Left forelimb (tissue), 1 donor: ENCODE measurements around the gene COMMD2.
A peak's percentile ranks its signal among the peaks of the same experiment; 100 is the strongest.

Experiments used
- DNase-seq: peaks from one replicate; pipeline ENCODE4 v3.0.0-alpha.2; 2018; ENCODE audit warnings: low spot score

COMMD2 gene

DNA sequence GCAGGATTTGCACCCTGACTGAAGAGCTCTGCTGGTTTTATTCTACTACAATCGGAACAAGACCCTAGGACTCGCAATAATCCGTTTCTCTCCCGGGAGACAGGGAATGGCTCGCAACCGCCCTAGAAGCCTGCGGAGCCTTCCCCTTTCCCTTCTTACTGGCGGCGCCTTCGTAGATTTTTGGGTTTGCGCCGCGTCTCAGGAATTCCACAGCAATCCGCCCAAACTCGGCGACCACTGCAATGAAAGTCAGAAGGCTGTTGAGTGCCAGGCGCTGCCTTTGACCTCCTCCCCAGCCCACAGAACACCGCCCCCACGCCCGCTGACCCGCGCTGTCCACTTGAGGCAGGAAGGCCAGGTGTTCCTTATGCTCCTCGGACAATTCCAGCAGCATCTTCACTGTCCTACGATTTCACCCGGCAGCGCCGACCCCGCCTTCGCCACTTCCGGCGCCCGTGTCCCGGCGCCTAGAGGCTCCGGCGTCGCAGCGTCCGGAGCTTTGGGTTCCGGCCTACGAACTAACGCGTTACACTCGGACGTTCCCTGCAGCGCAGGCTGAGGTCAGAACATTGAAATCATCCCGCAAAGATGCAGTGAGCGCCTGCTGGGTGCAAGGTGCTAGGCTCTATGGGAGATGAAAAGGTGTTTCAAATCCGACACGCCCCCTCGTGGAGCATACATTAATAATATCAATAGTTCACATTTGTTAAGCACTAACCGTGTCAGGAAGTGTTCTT is at the start of gene COMMD2:
COMMD2 (minus strand) TSS at position 439 of the 737 bp plus-strand sequence; CDS start at position 394, 45 bp downstream.
- peak; percentile 88 for DNase-seq

DNA sequence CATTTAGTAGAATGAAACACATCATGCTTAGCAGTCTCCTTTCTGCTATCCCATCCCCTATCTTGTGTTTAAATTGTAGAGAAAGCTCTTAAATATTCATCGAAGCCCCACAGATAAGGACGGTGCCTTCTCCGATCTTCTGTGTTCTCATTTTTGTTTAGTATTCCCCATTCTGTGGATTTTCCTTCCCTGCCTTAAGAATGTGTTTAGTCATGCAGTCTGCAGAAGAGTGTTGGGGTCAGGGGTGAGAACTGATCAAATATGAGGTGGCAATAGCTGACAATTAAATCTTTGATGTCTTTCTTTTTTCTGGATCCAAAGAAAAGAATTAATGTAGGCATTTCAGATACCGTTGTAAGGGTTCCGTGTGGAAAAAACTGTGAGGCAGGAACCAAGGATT is 49.4 kb upstream of the COMMD2 start:
- no peak for DNase-seq

DNA sequence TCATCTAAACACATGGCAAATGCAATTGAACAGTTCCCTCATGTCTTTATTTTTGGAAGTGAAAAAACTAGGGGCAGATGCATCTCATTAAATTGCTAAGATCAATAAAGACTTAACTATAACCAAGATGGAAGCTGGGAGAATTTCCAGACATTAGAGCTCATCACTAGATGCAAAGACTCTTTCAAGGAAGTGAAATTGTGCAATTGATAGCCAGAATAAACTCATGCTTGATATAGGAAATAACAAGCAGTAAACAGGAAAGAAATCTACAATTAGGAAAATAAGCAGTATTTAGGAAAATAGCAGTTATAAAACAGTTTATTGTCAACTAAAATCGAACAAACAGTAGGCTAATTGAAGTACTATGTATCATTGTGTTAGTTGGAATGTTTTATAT is 48.9 kb upstream of the COMMD2 start:
- no peak for DNase-seq

DNA sequence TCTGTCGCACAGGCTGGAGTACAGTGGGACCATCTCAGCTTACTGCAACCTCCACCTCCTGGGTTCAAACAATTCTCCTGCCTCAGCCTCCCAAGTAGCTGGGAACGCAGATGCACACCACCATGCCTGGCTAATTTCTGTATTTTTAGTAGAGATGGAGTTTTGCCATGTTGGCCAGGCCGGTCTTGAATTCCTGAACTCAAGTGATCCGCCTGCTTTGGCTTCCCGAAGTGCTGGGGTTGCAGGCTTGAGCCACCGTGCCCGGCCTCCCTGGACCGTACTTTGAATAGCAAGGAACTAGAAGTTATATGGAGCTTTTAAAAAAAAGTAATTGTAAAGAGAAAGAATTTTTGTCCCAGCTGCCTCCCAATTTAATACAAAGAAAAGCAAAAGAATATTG is 48.4 kb upstream of the COMMD2 start:
- no peak for DNase-seq

DNA sequence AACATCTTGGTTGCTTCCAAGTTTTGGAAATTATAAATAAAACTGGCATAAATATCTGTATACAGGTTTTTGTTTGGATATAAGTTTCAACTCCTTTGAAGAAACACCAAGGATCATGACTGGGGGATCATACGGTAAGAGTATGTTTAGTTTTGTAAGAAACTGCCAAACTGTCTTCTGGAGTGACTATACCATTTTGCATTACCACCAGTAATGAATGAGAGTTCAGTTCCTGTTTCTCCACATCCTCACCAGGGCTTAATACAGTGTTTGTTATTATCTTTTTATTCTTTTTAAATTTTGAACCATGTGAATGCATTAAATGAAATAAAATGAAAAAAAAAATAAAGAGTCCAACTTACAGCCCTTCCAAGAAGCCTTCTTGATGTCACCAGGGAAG is 43.7 kb upstream of the COMMD2 start:
- no peak for DNase-seq

DNA sequence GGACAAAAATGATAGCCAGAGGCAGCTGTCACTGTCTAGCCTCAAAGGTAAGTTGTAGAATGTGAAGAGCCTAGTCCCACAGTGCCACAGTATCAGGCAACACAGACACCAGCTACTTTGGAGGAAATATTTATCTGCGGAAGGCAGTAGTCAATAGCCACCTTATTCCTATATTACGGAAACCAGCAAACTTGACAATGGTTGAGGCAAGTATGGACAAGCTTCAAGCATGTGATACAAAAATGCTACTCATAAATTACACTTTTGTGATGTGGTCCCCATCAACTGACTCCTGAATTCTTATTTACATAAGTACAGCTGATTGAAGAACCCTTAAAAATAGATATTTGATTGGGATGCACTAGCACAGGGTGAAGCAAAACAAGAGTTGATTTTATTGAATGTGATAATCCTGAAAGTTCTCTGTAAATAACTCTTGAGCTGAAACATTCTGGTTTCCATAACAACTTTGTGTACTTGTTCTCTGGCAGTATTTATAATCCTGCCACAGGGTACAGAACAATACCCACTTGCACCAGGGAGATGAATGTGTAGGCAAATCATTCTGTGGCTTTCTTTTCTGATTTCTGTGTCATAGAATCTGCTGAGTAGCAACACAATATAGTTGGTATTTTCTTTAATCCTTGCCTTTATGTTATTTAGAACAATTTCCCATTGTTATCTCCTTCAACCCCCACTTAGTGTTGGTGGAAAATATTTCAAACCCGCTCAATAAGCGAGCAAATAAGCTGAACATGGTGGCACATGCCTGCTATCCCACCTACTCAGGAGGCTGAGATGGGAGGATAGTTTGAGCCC is 40.4 kb upstream of the COMMD2 start, which contains the start of gene ANKUB1:
ANKUB1 (minus strand) TSS at position 103 of the 819 bp plus-strand sequence. CDS start 188 bp downstream, outside the sequence.
- DNase-seq: no peak

DNA sequence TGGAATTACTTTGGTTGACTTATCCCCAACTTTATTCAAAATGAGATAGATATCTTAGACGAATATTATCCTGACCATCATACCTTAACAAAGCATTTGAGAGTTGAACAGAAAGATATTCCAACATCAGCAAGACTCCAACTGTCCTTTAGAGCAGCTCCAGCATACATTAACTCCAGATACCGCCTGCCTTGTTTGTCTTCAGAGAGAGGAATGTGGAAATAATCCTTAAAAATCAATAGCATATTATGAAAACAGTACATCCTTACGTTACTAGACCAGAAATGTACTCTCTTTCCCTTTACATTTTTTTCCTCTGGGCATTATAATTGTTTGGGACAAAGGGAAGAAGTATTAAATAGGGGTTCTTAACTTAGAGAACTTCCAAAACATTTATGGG is 38.4 kb upstream of the COMMD2 start:
- DNase-seq: no peak

DNA sequence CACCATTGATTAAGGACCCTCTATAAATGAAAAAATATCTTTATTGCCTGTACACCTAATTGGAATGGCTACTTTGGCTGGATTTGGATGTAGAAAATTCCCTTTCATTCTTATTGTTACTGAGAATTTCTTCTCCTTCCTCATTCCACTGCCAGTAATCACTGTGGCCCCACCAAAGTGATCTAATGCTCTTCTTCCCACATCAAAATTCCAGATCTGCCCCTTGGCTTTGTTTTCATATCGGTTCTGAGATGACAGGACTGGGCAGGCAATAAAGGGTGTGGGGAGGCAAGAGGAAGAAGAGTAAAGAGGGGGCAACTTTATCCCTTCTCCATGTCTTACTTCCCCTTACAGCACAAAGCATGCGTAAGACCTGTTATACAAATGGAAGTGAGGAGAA is 38.0 kb upstream of the COMMD2 start:
- DNase-seq: no peak

DNA sequence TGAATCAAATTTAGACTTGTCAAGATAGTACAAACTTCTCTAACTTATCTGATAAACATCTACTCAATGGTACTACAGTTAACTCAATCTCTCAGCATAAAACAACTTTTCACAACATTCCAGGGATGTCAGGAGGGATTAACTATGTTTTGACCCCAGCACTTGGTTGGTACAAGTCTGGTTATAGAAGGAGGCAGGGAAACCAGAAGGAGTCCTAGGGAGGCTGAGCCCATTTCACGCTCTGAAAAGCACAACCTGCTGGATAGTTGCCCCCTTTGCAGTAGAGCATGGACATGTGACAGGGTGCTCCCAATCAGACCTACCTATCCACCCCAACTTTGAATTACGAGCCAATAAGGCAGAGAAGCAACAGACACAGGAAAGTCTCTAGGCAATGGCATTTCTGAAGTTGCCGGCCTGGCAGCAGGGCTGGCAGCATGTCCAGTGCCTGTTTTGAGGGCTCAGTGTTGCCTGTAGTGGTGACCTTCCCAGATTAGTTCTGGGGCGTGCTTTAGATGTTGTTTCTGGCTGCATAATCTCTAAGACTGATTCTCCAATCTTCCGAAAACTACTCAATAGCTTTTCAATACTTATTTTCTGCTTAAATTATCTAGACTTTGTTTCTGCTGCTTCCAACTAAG is 31.9 kb upstream of the COMMD2 start:
- DNase-seq: no peak

DNA sequence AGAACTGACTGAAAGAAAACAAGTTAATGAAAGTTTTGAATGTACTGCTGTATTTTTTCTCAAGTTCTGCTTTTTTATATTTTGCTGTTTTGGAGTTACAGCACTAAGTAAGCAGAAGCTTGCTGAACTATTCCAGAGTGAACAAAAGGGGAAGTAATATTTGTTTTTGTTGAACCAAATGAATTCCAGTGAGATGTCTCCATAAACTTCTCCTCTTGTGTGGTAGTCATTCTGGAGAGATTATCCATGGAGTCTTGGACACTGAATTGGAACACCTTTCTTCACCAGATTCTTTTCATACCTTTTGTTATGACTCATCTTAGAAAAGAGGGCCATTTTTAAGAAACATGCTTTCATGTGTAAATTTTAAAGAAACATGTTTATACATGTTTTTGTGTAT is 31.3 kb upstream of the COMMD2 start:
- DNase-seq: no peak

DNA sequence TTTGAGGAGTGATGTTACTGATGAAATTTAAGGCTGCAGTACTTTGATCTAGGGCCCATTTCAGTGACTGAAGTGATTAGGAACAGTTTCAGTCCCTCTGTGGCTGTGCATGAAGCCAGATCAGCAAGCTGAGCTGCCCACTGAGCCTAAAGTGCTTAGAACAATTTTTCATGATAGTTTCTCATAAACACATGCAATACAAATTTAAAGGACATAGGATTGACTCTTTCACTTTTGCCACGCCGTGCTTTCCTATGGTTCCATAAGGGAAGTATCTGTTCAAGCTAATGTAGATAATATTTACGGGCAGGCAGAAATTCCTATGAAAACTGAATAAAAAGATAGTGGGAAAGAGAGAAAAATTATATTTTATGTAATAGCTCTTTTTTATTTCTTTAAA is 29.5 kb upstream of the COMMD2 start:
- DNase-seq: no peak

DNA sequence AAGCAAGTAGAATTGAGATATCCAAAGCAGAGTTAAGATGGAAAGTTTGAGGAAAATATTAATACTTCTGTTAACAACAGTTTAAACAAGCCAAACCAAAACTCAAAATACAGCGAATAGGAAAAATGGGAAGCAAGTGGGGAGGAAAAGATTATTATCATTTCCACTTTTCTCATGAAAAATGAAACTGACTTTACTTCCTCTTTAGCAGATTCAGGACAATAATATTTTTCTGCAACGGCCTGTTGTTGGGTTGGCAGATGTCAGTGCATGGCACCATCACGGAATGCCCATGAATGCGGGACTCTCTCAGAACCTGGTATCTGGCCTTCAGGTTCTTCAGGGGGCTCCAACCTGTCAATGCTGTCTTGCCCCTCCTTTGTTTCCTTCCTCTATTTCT is 28.9 kb upstream of the COMMD2 start:
- DNase-seq: no peak

DNA sequence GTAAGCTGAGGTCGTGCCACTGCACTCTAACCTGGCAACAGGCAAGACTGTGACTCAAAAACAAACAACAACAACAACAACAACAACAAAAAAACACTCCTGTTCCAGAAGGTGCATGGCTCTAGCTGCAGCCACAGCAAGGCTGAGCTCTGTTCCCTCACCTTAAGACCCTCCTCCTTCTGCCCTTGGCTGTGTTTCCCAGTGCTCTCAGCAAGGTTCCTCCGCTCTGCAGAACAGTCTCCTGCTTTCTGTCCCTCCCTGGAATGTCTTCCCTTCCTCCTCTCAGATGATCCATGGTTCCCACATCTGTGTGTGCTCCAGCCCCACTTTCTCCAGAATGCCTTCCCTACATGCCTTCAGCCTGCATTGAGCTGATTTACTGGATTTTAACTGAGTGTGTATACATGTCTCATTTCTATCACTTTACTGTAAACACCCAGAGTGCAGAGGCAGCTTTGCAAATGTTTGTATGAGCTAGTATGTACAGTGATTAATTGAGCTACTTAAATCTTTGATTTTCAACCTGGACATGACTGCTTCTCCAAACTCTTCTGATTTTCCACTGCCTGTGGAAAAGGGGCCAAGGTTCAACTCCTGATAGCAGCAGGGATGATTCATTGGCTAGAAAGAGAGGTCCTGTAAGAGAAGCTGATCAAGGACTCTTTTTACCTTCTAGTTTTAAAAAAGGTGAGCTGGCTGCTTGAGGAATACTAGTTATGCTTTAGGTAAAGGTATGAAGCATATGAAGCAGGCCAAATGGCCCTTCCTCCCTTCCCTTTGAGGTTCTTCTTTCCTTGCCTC is 25.3 kb upstream of the COMMD2 start:
- no peak for DNase-seq

DNA sequence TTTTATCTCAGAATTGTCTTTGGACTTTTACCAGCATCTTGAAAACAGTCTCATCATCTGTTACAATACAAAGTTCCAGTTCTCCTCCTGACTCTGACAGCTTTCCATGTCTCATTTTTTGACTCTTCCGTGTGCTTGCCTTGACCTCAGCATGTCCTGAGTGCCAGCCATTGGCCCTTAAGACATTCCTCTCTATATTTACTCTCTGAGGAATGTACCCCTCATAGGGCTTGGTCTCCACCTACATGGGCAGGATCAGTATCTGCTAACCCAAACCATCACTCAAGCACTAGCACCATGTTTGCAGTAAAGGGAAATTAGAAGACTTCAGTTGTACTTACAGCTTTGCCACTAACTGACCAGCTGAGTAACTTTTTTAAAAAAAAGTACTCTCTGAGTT is 23.9 kb upstream of the COMMD2 start:
- no peak for DNase-seq

DNA sequence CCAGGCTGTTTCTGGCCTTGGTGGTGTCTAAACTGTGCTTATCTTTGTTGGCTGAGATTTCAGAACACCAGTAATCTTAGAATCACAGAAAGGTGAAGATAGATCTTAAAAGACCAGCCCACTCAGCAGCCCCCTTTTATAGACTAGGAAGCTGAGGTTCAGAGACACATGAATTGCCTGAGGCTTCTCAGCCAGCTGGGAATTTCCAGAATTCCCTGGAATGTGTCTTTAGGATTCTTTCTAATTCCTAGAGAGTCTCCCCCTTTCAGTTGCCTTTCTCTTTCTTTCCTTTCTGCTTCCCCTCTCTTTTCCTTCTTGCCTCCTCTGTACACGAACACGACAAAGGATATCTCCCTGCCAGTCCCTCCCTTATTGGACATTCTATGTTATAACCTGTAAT is 20.6 kb upstream of the COMMD2 start:
- DNase-seq: no peak

DNA sequence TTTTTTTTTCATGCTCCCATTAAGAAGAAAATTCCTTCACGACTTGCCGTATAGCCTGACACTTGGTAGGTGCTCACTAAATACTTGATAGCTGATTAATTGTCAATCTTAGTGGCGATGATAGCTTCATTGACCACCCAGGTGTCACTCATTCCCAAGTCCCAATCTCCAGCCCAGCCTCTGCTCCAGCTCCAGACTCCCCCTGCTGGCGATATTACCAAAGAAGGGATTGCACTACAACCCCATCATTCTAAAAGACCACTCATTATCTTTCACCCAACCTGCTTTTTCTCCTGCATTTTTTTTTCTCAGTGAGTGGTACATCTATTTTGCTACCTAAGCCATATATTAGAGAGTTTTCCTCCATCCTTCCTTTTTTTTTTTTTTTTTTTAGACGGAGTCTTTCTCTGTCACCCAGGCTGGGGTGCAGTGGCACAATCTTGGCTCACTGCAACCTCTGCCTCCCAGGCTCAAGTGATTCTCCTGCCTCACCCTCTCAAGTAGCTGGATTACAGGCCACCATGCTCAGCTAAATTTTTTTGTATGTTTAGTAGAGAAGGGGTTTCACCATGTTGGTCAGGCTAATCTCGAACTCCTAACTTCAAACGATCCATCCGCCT is 19.5 kb upstream of the COMMD2 start:
- no peak for DNase-seq

DNA sequence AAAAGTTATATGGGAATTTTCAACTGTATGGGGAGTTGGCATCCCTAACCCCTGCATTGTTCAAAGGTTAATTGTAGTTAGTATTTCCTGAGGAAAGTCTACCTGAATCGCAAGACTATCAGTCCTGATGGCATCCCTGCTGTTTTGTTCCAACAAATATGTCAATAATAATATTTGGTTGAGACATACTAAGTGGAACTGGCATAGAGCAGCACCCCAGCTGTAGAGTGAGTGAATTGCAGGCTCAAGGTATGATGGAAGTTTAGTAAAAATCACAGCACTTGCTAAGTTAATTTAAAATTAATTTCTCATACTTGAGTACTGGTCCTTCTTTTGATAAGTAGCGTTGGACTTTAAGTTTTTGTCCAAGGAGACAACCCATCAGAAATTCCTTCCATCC is 18.0 kb upstream of the COMMD2 start:
- DNase-seq: no peak

DNA sequence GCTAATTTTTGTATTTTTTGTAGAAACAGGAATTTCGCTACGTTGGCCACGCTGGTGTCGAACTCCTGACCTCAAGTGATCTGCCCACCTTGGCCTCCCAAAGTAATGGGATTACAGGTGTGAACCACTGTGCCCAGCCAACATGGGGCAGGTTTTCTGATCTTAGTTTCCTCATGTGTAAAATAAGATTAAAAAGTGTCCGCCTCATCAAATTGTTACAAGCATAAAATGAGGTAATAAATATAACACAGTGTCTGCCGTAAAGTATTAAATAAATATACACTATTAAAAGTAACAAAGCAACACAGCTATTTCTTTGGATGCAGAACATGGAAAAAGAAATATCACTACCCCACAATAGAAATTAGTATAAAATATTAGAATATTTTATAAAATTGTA is 16.4 kb upstream of the COMMD2 start:
- DNase-seq: no peak

DNA sequence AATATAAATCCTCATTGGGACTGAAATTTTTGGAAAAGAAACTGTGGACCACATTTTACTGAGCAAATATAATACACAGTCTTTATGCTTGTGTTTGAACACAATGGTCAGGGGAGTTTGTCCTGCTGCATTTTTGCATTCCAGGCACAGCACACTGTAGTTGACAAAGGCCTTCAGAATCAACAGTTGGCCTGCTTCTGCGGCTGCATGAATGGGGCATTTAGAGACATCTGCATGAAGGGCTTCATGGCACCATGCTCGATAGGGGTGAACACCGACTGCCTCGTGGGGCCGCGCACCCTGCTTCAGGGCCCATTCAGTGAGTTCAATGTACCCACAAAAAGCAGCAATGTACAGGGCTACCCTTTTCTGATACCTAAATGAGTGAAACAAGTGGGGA is 15.4 kb upstream of the COMMD2 start:
- DNase-seq: no peak

DNA sequence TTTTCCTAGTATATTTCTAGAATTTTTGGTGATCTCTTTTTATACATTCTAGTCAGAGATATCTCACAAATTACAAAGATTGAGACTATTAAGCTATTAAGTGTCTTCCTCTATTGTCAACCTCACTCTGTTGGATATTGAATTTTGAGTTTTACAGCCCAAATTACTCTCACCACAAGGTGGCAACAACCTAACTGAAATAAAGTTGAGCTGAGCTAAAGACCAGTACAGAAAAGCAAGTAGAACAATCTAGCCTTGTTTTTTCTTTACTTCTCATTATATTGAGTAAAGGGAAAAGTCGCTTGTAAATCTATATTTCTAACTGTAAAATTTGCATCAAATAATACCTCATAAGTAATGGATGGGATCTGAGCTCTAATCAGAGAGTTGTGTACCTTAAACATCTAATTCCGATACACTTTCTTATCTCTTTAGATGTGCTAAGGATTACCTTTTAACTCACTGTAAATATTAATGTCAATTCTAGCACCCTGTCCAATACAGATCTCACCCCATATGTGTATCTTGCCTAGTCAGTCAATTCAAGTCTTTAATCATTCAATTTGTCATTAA is 13.6 kb upstream of the COMMD2 start:
- no peak for DNase-seq

DNA sequence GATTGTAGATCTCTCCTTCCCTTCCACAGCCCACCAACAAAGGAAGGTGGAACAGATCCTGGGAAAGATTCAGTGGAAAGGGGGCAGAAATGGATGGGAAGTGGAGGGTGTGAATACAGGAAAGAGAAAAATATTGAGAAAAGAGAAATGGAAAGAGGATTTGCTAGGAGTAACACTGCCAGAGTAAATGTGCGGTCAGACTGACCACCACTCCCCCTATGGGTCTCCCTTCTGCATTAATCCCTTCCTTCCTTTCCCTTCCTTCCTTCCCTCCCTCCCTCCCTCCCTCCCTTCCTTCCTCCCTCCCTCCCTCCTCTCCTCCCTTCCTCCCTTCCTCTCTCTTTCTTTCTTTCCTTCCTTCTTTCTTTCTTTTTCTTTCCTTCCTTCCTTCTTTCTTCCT is 12.0 kb upstream of the COMMD2 start:
- DNase-seq: no peak
